Stimulated activated CD4-positive, alpha-beta T cell treated with anti-CD3 and anti-CD28 coated beads, Interleukin-12 subunit alpha, Interleukin-12 subunit beta, amount 100 ng/mL, for 48 hours (primary cell): ENCODE results near the gene GPR132.
"Not testable (repeated sequence)": the region's sequence is repeated elsewhere in the genome, so short reads cannot be mapped to it uniquely, and the experiment has no call there.

Source experiments
- DNase-seq, 3 donors: peaks; one replicate each; pipeline ENCODE4 v3.0.0-alpha.2; 2020; ENCODE audit warnings: low read depth in 2 of 3, low spot score in 1 of 3

GPR132 gene

GRCh38 chr14:105045710-105046326, 19.4 kb downstream of the GPR132 start:
- DNase-seq = peak; percentile 88 to 95 (median 92)

GRCh38 chr14:105043641-105044040, 21.6 kb downstream of the GPR132 start:
- DNase-seq = no peak

GRCh38 chr14:105042813-105043212, 22.4 kb downstream of the GPR132 start:
- DNase-seq = no peak

- DNase-seq = no peak
Observed at GRCh38 chr14:105041841-105042765, 23.1 kb downstream of the GPR132 start.

- DNase-seq = no peak
Observed at GRCh38 chr14:105039458-105040205, 25.6 kb downstream of the GPR132 start.

- not testable (repeated sequence) for DNase-seq
Observed at GRCh38 chr14:105035616-105036015, 29.6 kb downstream of the GPR132 start.

- no peak for DNase-seq
Observed at GRCh38 chr14:105034315-105035039, 30.8 kb downstream of the GPR132 start.

- DNase-seq = not testable (repeated sequence)
Observed at GRCh38 chr14:105033412-105033900, 31.8 kb downstream of the GPR132 start.

- DNase-seq = not testable (repeated sequence)
Observed at GRCh38 chr14:105032451-105032901, 32.8 kb downstream of the GPR132 start.

- DNase-seq = no peak
Observed at GRCh38 chr14:105030836-105031396, 34.3 kb downstream of the GPR132 start.

GRCh38 chr14:105030194-105030593, 35.0 kb downstream of the GPR132 start:
- DNase-seq = no peak

GRCh38 chr14:105029402-105029801, 35.8 kb downstream of the GPR132 start:
- DNase-seq = no peak

GRCh38 chr14:105028251-105028927, 36.8 kb downstream of the GPR132 start:
- DNase-seq = no peak

GRCh38 chr14:105027718-105028117, 37.5 kb downstream of the GPR132 start:
- not testable (repeated sequence) for DNase-seq

- DNase-seq = no peak
Observed at GRCh38 chr14:105026802-105027563, 38.2 kb downstream of the GPR132 start.

- no peak for DNase-seq
Observed at GRCh38 chr14:105026033-105026785, 39.0 kb downstream of the GPR132 start.

- DNase-seq = no peak
Observed at GRCh38 chr14:105025429-105025828, 39.8 kb downstream of the GPR132 start.

- no peak for DNase-seq
Observed at GRCh38 chr14:105023791-105024480, 41.3 kb downstream of the GPR132 start.
